ENCODE measurements around the gene WTIP.

Gene WTIP

GRCh38 chr19:34493038-34493648 lies 11.6 kb downstream of the WTIP start:
- no peak for DNase-seq (ENCODE audit: low read depth)
- TF ChIP-seq CTCF (IDR thresholded peaks at IDR 0.05; ENCODE audit: control insufficient read depth, extremely low read depth, insufficient read depth): no peak
- no peak overlapping the region for H3K4me3 ChIP-seq (ENCODE audit: low read depth, low read length)

GRCh38 chr19:34493649-34494044 lies 12.1 kb downstream of the WTIP start:
- TF ChIP-seq CTCF (IDR thresholded peaks at IDR 0.05; ENCODE audit: control insufficient read depth, extremely low read depth, insufficient read depth): no peak
- no peak overlapping the region for H3K4me3 ChIP-seq (ENCODE audit: low read depth, low read length)
- no peak for DNase-seq (ENCODE audit: low read depth)

- no peak for DNase-seq (ENCODE audit: low read depth)
- TF ChIP-seq CTCF (IDR thresholded peaks at IDR 0.05; ENCODE audit: control insufficient read depth, extremely low read depth, insufficient read depth): no peak
- no peak overlapping the region for H3K4me3 ChIP-seq (ENCODE audit: low read depth, low read length)
Measured at GRCh38 chr19:34494601-34495000, 13.0 kb downstream of the WTIP start.

GRCh38 chr19:34495416-34495815 lies 13.9 kb downstream of the WTIP start:
- H3K4me3 ChIP-seq (ENCODE audit: low read depth, low read length): no peak overlapping the region
- DNase-seq (ENCODE audit: low read depth): no peak
- no peak for TF ChIP-seq CTCF (IDR thresholded peaks at IDR 0.05; ENCODE audit: control insufficient read depth, extremely low read depth, insufficient read depth)

GRCh38 chr19:34497112-34497805 lies 15.7 kb downstream of the WTIP start:
- H3K4me3 ChIP-seq (ENCODE audit: low read depth, low read length): no peak overlapping the region
- DNase-seq (ENCODE audit: low read depth): no peak
- TF ChIP-seq CTCF (IDR thresholded peaks at IDR 0.05; ENCODE audit: control insufficient read depth, extremely low read depth, insufficient read depth): no peak

GRCh38 chr19:34499155-34499834 lies 17.7 kb downstream of the WTIP start:
- DNase-seq (ENCODE audit: low read depth): no peak
- H3K4me3 ChIP-seq (ENCODE audit: low read depth, low read length): no peak overlapping the region
- no peak for TF ChIP-seq CTCF (IDR thresholded peaks at IDR 0.05; ENCODE audit: control insufficient read depth, extremely low read depth, insufficient read depth)

All from LNCaP clone FGC (cell line).